K562 (cell line): ENCODE data around the gene CREB3L2. TPM values are rescaled to one million over a fixed set of nuclear protein-coding genes. Genes with fewer than 3 reads are reported as not detected.

Source experiments
- C11orf30 ChIP-seq: fragments of 450-650 bp; IDR thresholded peaks from 2 replicates; pipeline ENCODE4 v1.6.1; 2016; ENCODE audit warnings: low read depth, mild to moderate bottlenecking
- DACH1 ChIP-seq: fragments of 450-650 bp; IDR thresholded peaks from 2 replicates; pipeline ENCODE4 v1.6.1; 2018; ENCODE audit not compliant: partially characterized antibody
- EGR1 ChIP-seq: fragments of 450-650 bp; conservative IDR thresholded peaks from 2 replicates; pipeline ENCODE4 v1.6.1; 2017; ENCODE audit warnings: mild to moderate bottlenecking
- FOSL1 ChIP-seq: fragments of 200-800 bp; sonication (Bioruptor generic); conservative IDR thresholded peaks from 2 replicates; pipeline ENCODE4 v1.6.1; 2016; ENCODE audit warnings: missing genetic modification characterization, missing compliant biosample characterization
- HIVEP1 ChIP-seq: fragments of 250-450 bp; sonication (Bioruptor Pico); IDR thresholded peaks from 2 replicates; pipeline ENCODE4 v1.4.0; 2020; ENCODE audit warnings: mild to moderate bottlenecking
- JUN ChIP-seq, 2 experiments: sonication (generic) in 1 of 2; formaldehyde crosslinking in 1 of 2; IDR thresholded peaks; 2 replicates each; pipeline versions ENCODE4 v1.6.1 to v1.8.0; 2012 to 2022; ENCODE audit warnings: borderline replicate concordance in 2 of 2, mild to moderate bottlenecking in 2 of 2, improper control_type of control experiment in 1 of 2, low read depth in 1 of 2, low read length in 1 of 2, missing genetic modification reagents in 1 of 2
- JUND ChIP-seq, 2 experiments: IDR thresholded peaks; 2 replicates in 1 of 2; 3 replicates in 1 of 2; pipeline ENCODE4 v1.6.1; 2011; ENCODE audit warnings: borderline replicate concordance in 2 of 2, low read depth in 2 of 2, low read length in 2 of 2, improper control_type of control experiment in 1 of 2, missing biosample characterization in 1 of 2, missing genetic modification characterization in 1 of 2, missing genetic modification reagents in 1 of 2
- MAFF ChIP-seq: IDR thresholded peaks from 2 replicates; pipeline ENCODE4 v1.6.1; 2012; ENCODE audit warnings: low read length, improper control_type of control experiment
- MAFG ChIP-seq: fragments of 450-650 bp; conservative IDR thresholded peaks from 2 replicates; pipeline ENCODE4 v1.6.1; 2016; ENCODE audit warnings: missing genetic modification characterization, missing compliant biosample characterization
- PHB2 ChIP-seq: fragments of 450-650 bp; IDR thresholded peaks from 2 replicates; pipeline ENCODE4 v1.6.1; 2017; ENCODE audit warnings: low read depth
- RBBP5 ChIP-seq: fragments of 200-600 bp; sonication (generic); IDR thresholded peaks from 2 replicates; pipeline ENCODE4 v1.6.1; 2012; ENCODE audit warnings: borderline replicate concordance, mild to moderate bottlenecking, low read length, control low read depth, inconsistent platforms; ENCODE audit not compliant: insufficient read depth, poor library complexity, severe bottlenecking
- REST ChIP-seq, 2 experiments: fragments of 450-650 bp; formaldehyde crosslinking in 1 of 2; IDR thresholded peaks; 2 replicates each; pipeline versions ENCODE4 v1.4.0 to v1.6.1; 2014 to 2020; ENCODE audit warnings: mild to moderate bottlenecking in 2 of 2, borderline replicate concordance in 1 of 2, low read depth in 1 of 2
- WHSC1 ChIP-seq: IDR thresholded peaks from one replicate; pipeline ENCODE4 v1.6.1; 2012; ENCODE audit warnings: low read length, control low read depth, inconsistent platforms
- ZBTB17 ChIP-seq: fragments of 450-650 bp; formaldehyde crosslinking; IDR thresholded peaks from 2 replicates; pipeline ENCODE4 v1.4.0; 2020; ENCODE audit warnings: mild to moderate bottlenecking
- ZFP30 ChIP-seq: fragments of 250-450 bp; sonication (Bioruptor Pico); IDR thresholded peaks from 2 replicates; pipeline ENCODE4 v1.8.0; 2022; ENCODE audit warnings: moderate library complexity, mild to moderate bottlenecking, inconsistent platforms, borderline replicate concordance
- ZNF121 ChIP-seq: sonication (generic); formaldehyde crosslinking; conservative IDR thresholded peaks from 2 replicates; pipeline ENCODE4 v1.8.0; 2022; ENCODE audit warnings: missing genetic modification reagents
- ZNF76 ChIP-seq: fragments of 250-450 bp; sonication (Bioruptor Pico); IDR thresholded peaks from 2 replicates; pipeline ENCODE4 v1.4.0; 2020; ENCODE audit warnings: mild to moderate bottlenecking, moderate library complexity, borderline replicate concordance
- polyA plus RNA-seq, 8 experiments: library from polyadenylated mRNA; depleted of rRNA in 4 of 8; stranded (reverse) in 5 of 8; unstranded in 3 of 8; fragments of >200 nt; fragmentation: Nextera tagmentation in 2 of 8; fragmentation: Illumina TruSeq in 1 of 8; extraction: Ambion mirVana in 2 of 8; extraction: Trizol in 1 of 8; gene quantifications; 2 replicates each; pipeline versions ENCODE4 v1.2.1 to v1.2.3, GENCODE V29; 2011 to 2014; ENCODE audit warnings: inconsistent platforms in 1 of 8, missing spikeins in 1 of 8
- total RNA-seq, 7 experiments: library from RNA; depleted of rRNA in 6 of 7; stranded (reverse); fragments of >200 nt in 6 of 7; fragmentation: Illumina TruSeq in 2 of 7; extraction: Trizol in 2 of 7; gene quantifications; 2 replicates each; pipeline versions ENCODE4 v1.2.1 to v1.2.3, GENCODE V29; 2011 to 2021; ENCODE audit warnings: low replicate concordance in 1 of 7

Gene CREB3L2
- total and polyA plus RNA-seq, 9 of the 15 experiments (the other 6 are each of a cell fraction or from before 2014, with no cell fraction given), result 7.1 to 45.6 (median 15.8) TPM

- TF ChIP-seq DACH1 (peak; percentile 61), C11orf30 (peak; percentile 49; the same call in 1 of the 2 replicates), RBBP5 (peak; percentile 27), WHSC1 (peak; percentile 59), MAFF (peak; percentile 42), EGR1 (peak; percentile 69), JUN (IDR thresholded peaks at IDR 0.05; ENCODE audit: borderline replicate concordance, low read depth, low read length) (peak; percentile 44; the same call in 1 of the 2 replicates), JUN (CRISPR knock-in tag; IDR thresholded peaks at IDR 0.05; ENCODE audit: borderline replicate concordance) (no peak), ZNF121 (CRISPR knock-in tag) (no peak), JUND (IDR thresholded peaks at IDR 0.05; ENCODE audit: borderline replicate concordance, low read depth, low read length) (peak; percentile 93), JUND (tag; IDR thresholded peaks at IDR 0.05; ENCODE audit: borderline replicate concordance, low read depth, low read length) (peak; percentile 88; the same call in 2 of the 3 replicates), ZBTB17 (CRISPR knock-in tag) (no peak), ZFP30 (CRISPR knock-in tag) (no peak), HIVEP1 (peak; percentile 71; the same call in 1 of the 2 replicates), PHB2 (no peak), FOSL1 (peak; percentile 82), REST (IDR thresholded peaks at IDR 0.05; ENCODE audit: borderline replicate concordance) (peak; percentile 98), REST (CRISPR knock-in tag; IDR thresholded peaks at IDR 0.05; ENCODE audit: low read depth) (no peak), MAFG (0 out of 2 replicates have a peak, but pooled peaks have one; percentile 6), ZNF76 (CRISPR knock-in tag) (peak; percentile 76)
These were observed 68.4 kb downstream of the CREB3L2 start (continued) for GRCh38 chr7:137933270-137934017.
